IMR-90 (cell line): ENCODE measurements around the gene C2CD4C. TPM values are rescaled to one million over a fixed set of nuclear protein-coding genes. Genes with fewer than 3 reads are reported as not detected.

Experiments used
- ATAC-seq: fragments of 200-7000 bp; cut with Tn5 transposase; 2 replicates; pipeline ENCODE4 v1.9.1; 2020; ENCODE audit warnings: low read depth, mild to moderate bottlenecking, moderate library complexity
- BruUV-seq: library from RNA; stranded (reverse); fragments of 400-500 nt; replicated peaks from 2 replicates; lab custom pipeline; 2021; lab: Mats Ljungman, UMichigan
- CTCF ChIA-PET: fragments of 300-600 bp; formaldehyde crosslinking; extraction: SDS; loops from one replicate; lab custom pipeline; 2021; ENCODE audit warnings: antibody characterized with exemption; lab: Yijun Ruan, JAX
- POLR2A ChIA-PET: fragments of 300-600 bp; sonication (Branson Sonifier 250); formaldehyde crosslinking; loops from one replicate; lab custom pipeline; 2022; ENCODE audit warnings: antibody characterized with exemption; ENCODE audit not compliant: unreplicated experiment; lab: Charles Lee
- DNase-seq: peaks from one replicate; pipeline ENCODE4 v3.0.0; 2013
- H2AFZ ChIP-seq: replicated peaks from 2 replicates; pipeline ENCODE3; 2013; ENCODE audit warnings: low read length, mild to moderate bottlenecking; ENCODE audit not compliant: poor library complexity
- H2AK5ac ChIP-seq: 2 replicates; pipeline ENCODE4 v1.6.1; 2013; ENCODE audit warnings: low read depth, low read length, inconsistent platforms
- H2AK9ac ChIP-seq: replicated peaks from 2 replicates; pipeline ENCODE3; 2013; ENCODE audit warnings: mild to moderate bottlenecking, low read depth, low read length, moderate library complexity; ENCODE audit not compliant: poor library complexity
- H2BK120ac ChIP-seq: 2 replicates; pipeline ENCODE4 v1.6.1; 2013; ENCODE audit warnings: low read depth, low read length, inconsistent platforms
- H2BK15ac ChIP-seq: 3 replicates; pipeline ENCODE4 v1.6.1; 2013; ENCODE audit warnings: low read depth, low read length, inconsistent platforms
- H2BK20ac ChIP-seq: 2 replicates; pipeline ENCODE4 v1.6.1; 2013; ENCODE audit warnings: low read depth, mild to moderate bottlenecking, inconsistent platforms, low read length, moderate library complexity
- H2BK5ac ChIP-seq: 2 replicates; pipeline ENCODE4 v1.6.1; 2013; ENCODE audit warnings: mild to moderate bottlenecking, low read depth, low read length, inconsistent platforms; ENCODE audit not compliant: poor library complexity, severe bottlenecking
- H3K14ac ChIP-seq: replicated peaks from 2 replicates; pipeline ENCODE4 v1.6.1; 2013; ENCODE audit warnings: low read depth, low read length, inconsistent platforms
- H3K18ac ChIP-seq: 2 replicates; pipeline ENCODE4 v1.6.1; 2013; ENCODE audit warnings: low read depth, low read length, control low read depth
- H3K23ac ChIP-seq: 2 replicates; pipeline ENCODE4 v1.6.1; 2013; ENCODE audit warnings: low read depth, low read length, inconsistent platforms
- H3K27ac ChIP-seq: 2 replicates; pipeline ENCODE4 v1.5.1; 2013; ENCODE audit warnings: mild to moderate bottlenecking, control low read depth, low read length; ENCODE audit not compliant: insufficient read depth
- H3K27me3 ChIP-seq: 2 replicates; pipeline ENCODE4 v1.6.1; 2013; ENCODE audit warnings: low read length; ENCODE audit not compliant: control insufficient read depth, insufficient read depth
- H3K36me3 ChIP-seq: 2 replicates; pipeline ENCODE4 v1.6.1; 2013; ENCODE audit warnings: low read length, mixed read lengths; ENCODE audit not compliant: control insufficient read depth, insufficient read depth
- H3K4ac ChIP-seq: 2 replicates; pipeline ENCODE4 v1.6.1; 2013; ENCODE audit warnings: low read depth, low read length, inconsistent platforms
- H3K4me1 ChIP-seq: 2 replicates; pipeline ENCODE4 v1.6.1; 2013; ENCODE audit warnings: low read length, mixed read lengths; ENCODE audit not compliant: control insufficient read depth, insufficient read depth
- H3K4me2 ChIP-seq: 2 replicates; pipeline ENCODE4 v1.6.1; 2013; ENCODE audit warnings: low read depth, mild to moderate bottlenecking, control low read depth, low read length, moderate library complexity
- H3K4me3 ChIP-seq: 2 replicates; pipeline ENCODE4 v1.5.1; 2013; ENCODE audit warnings: low read depth, mild to moderate bottlenecking, control low read depth, low read length, moderate library complexity; ENCODE audit not compliant: insufficient read depth
- H3K56ac ChIP-seq: 2 replicates; pipeline ENCODE4 v1.6.1; 2013; ENCODE audit warnings: low read length, inconsistent platforms; ENCODE audit not compliant: insufficient read depth; ENCODE audit errors: extremely low read depth
- H3K79me1 ChIP-seq, 2 experiments: 2 replicates each; pipeline ENCODE4 v1.6.1; 2013; ENCODE audit warnings: low read length in 2 of 2, inconsistent platforms in 1 of 2, low read depth in 1 of 2
- H3K9ac ChIP-seq: 2 replicates; pipeline ENCODE4 v1.6.1; 2013; ENCODE audit warnings: low read depth, low read length, control low read depth
- H3K9me1 ChIP-seq: 2 replicates; pipeline ENCODE4 v1.6.1; 2013; ENCODE audit warnings: low read length, inconsistent platforms; ENCODE audit not compliant: insufficient read depth
- H3K9me3 ChIP-seq: 2 replicates; pipeline ENCODE4 v1.6.1; 2013; ENCODE audit warnings: low read length; ENCODE audit not compliant: control insufficient read depth, insufficient read depth
- H4K20me1 ChIP-seq: 2 replicates; pipeline ENCODE4 v1.6.1; 2013; ENCODE audit warnings: low read length, inconsistent platforms; ENCODE audit not compliant: insufficient read depth
- H4K5ac ChIP-seq: 2 replicates; pipeline ENCODE4 v1.6.1; 2013; ENCODE audit warnings: mild to moderate bottlenecking, low read depth, low read length, control low read depth
- H4K8ac ChIP-seq, 2 experiments: 2 replicates each; pipeline ENCODE4 v1.6.1; 2013; ENCODE audit warnings: low read depth in 2 of 2, low read length in 2 of 2, control low read depth in 1 of 2, inconsistent platforms in 1 of 2
- H4K91ac ChIP-seq: 2 replicates; pipeline ENCODE4 v1.6.1; 2013; ENCODE audit warnings: low read depth, low read length, inconsistent platforms; ENCODE audit not compliant: insufficient read depth
- CEBPB ChIP-seq: IDR thresholded peaks from 2 replicates; pipeline ENCODE4 v1.6.1; 2012; ENCODE audit warnings: low read depth, low read length, improper control_type of control experiment
- CHD1 ChIP-seq: IDR thresholded peaks from 2 replicates; pipeline ENCODE4 v1.6.1; 2012; ENCODE audit warnings: low read depth, low read length, improper control_type of control experiment
- NFE2L2 ChIP-seq: fragments of 150-350 bp; IDR thresholded peaks from 2 replicates; pipeline ENCODE4 v1.6.1; 2016; ENCODE audit warnings: low read depth, mild to moderate bottlenecking, low read length
- POLR2A ChIP-seq: IDR thresholded peaks from 2 replicates; pipeline ENCODE4 v1.6.1; 2012; ENCODE audit warnings: mild to moderate bottlenecking, low read depth, low read length
- WGBS, 2 experiments: methylation state at CpG; one replicate each; pipeline versions ENCODE4 v1.1.5 to v1.1.7; 2013; ENCODE audit warnings: missing lambda C conversion rate in 2 of 2; ENCODE audit not compliant: insufficient read length in 1 of 2; ENCODE audit errors: extremely low coverage in 2 of 2; 5-methylcytosine and 5-hydroxymethylcytosine counted together
- dilution Hi-C: fragments of 300-500 bp; cut with HindIII; formaldehyde crosslinking; loops from one replicate; pipeline ENCODE4 v1.14.3; 2018; ENCODE audit warnings: low sequenced_read_pairs; ENCODE audit not compliant: unreplicated experiment
- in situ Hi-C: fragments of 300-500 bp; cut with MboI; formaldehyde crosslinking; loops from 3 replicates; pipeline ENCODE4 v1.14.3; 2019; ENCODE audit warnings: low sequenced_read_pairs, inconsistent platforms, mixed read lengths
- intact Hi-C: fragments of 100-400 bp; cut with micrococcal nuclease; formaldehyde crosslinking; loops from 2 replicates; pipeline ENCODE4 v1.10.0; 2022
- polyA plus RNA-seq, 3 experiments: library from polyadenylated mRNA; depleted of rRNA; stranded (reverse); fragments of >200 nt; gene quantifications; 2 replicates each; pipeline ENCODE4 v1.2.3, GENCODE V29; 2012; ENCODE audit warnings: low replicate concordance in 1 of 3
- total RNA-seq: library from RNA; depleted of rRNA; stranded (reverse); fragments of >200 nt; gene quantifications from 2 replicates; pipeline ENCODE4 v1.2.3, GENCODE V29; 2012

C2CD4C gene
- total and polyA plus RNA-seq, 2 of the 4 experiments (the other 2 are of a cell fraction): under 0.01 to 0.07 TPM

GRCh38 chr19:406971-407510 is 1.9 kb downstream of the C2CD4C start:
- Histone ChIP-seq H4K5ac (no peak overlapping the region), H3K79me1 (no peaks in the 10 kb centered on the region), H3K56ac (no peak overlapping the region), H2BK15ac (no peak overlapping the region), H2BK5ac (no peak overlapping the region), H3K9me1 (no peaks in the 10 kb centered on the region), H3K23ac (no peak overlapping the region), H3K4ac (no peak overlapping the region), H3K9ac (no peak overlapping the region), H2AK5ac (no peak overlapping the region), H3K18ac (no peak overlapping the region), H4K91ac (no peak overlapping the region), H2AK9ac (no peak overlapping the region), H3K27ac (no peak overlapping the region), H3K4me1 (no peaks in the 10 kb centered on the region), H2BK120ac (no peak overlapping the region), H3K14ac (no peak overlapping the region), H3K4me3 (no peak overlapping the region), H4K8ac (no peak overlapping the region), H3K27me3 (peaks cover 39% of the 10 kb centered on the region), H3K4me2 (no peak overlapping the region), H4K20me1 (peaks cover 5% of the 10 kb centered on the region; the same call in 1 of the 2 replicates), H2BK20ac (no peak overlapping the region), H2AFZ (no peak overlapping the region), H3K36me3 (no peaks in the 10 kb centered on the region), H3K9me3 (no peaks in the 10 kb centered on the region)
- dilution Hi-C loops (no loop called here), intact Hi-C loops (no loop called here), in situ Hi-C loops (no loop called here)
- DNase-seq (no peak), ATAC-seq (no peak)
- 87% methylated on average over 36 of the region's 48 CpGs; no CpG with 5 or more reads in 1 of the 2 experiments for WGBS, 2 experiments
- POLR2A ChIA-PET: no interaction called here
- BruUV-seq: no TSS peak
- TF ChIP-seq CHD1 (no peak), POLR2A (no peak), NFE2L2 (no peak), CEBPB (no peak)
- CTCF ChIA-PET: no interaction called here
